HCT116 (cell line): ENCODE measurements around the gene SPATA17. TPM values are rescaled to one million over a fixed set of nuclear protein-coding genes. Genes with fewer than 3 reads are reported as not detected.

Experiments
- ATAC-seq: fragments of 200-7000 bp; cut with Tn5 transposase; 2 replicates; pipeline ENCODE4 v1.9.1; 2020; ENCODE audit warnings: mild to moderate bottlenecking, moderate library complexity
- BruUV-seq: library from RNA; stranded (reverse); fragments of 400-500 nt; replicated peaks from 2 replicates; lab custom pipeline; 2021; lab: Mats Ljungman, UMichigan
- CTCF ChIA-PET: fragments of 300-600 bp; sonication (Branson Sonifier 250); formaldehyde crosslinking; loops from one replicate; lab custom pipeline; 2021; ENCODE audit warnings: antibody characterized with exemption; lab: Charles Lee
- POLR2A ChIA-PET: fragments of 300-600, 350-600 bp; sonication (Branson Sonifier 250); formaldehyde crosslinking; loops from one replicate; lab custom pipeline; 2021; ENCODE audit warnings: antibody characterized with exemption; lab: Charles Lee
- RAD21 ChIA-PET, 2 experiments: fragments of 300-600 bp; sonication (Branson Sonifier 250); formaldehyde crosslinking; loops; one replicate each; lab custom pipeline; 2023; ENCODE audit warnings: low total read pairs in 2 of 2; ENCODE audit not compliant: uncharacterized antibody in 2 of 2, unreplicated experiment in 2 of 2, low non-redundant PET in 1 of 2; lab: Charles Lee
- DNase-seq: peaks from one replicate; pipeline ENCODE4 v3.0.0-alpha.2; 2010; ENCODE audit warnings: low read depth, low spot score
- H2AFZ ChIP-seq: fragments of 200-600 bp; shearing (Covaris generic), sonication (generic); 2 replicates; pipeline ENCODE4 v1.6.1; 2017; ENCODE audit warnings: low read depth, mixed run types, mixed read lengths, antibody characterized with exemption, low read length; ENCODE audit not compliant: poor library complexity, severe bottlenecking
- H3K27ac ChIP-seq: 2 replicates; pipeline ENCODE4 v1.5.1; 2012; ENCODE audit warnings: low read depth, low read length
- H3K27me3 ChIP-seq: fragments of 200-600 bp; sonication (generic); 2 replicates; pipeline ENCODE4 v1.6.1; 2016; ENCODE audit warnings: mixed run types, low read length, mixed read lengths; ENCODE audit not compliant: insufficient read depth
- H3K36me3 ChIP-seq, 2 experiments: fragments of 200-500 bp in 1 of 2; fragments of 200-600 bp in 1 of 2; sonication (Bioruptor generic) in 1 of 2; sonication (generic) in 1 of 2; 2 replicates each; pipeline versions ENCODE4 v1.5.1 to v1.6.1; 2014 to 2016; ENCODE audit warnings: low read length in 2 of 2, inconsistent platforms in 1 of 2, mixed read lengths in 1 of 2, mixed run types in 1 of 2; ENCODE audit not compliant: insufficient read depth in 2 of 2, control insufficient read depth in 1 of 2
- H3K4me1 ChIP-seq, 2 experiments: fragments of 200-600 bp in 1 of 2; sonication (generic) in 1 of 2; 2 replicates each; pipeline versions ENCODE4 v1.5.1 to v1.6.1; 2012 to 2017; ENCODE audit warnings: low read length in 2 of 2, inconsistent platforms in 1 of 2, mild to moderate bottlenecking in 1 of 2, mixed read lengths in 1 of 2, mixed run types in 1 of 2, moderate library complexity in 1 of 2; ENCODE audit not compliant: insufficient read depth in 2 of 2, control insufficient read depth in 1 of 2
- H3K4me2 ChIP-seq: fragments of 200-600 bp; sonication (generic); 2 replicates; pipeline ENCODE4 v1.6.1; 2017; ENCODE audit warnings: mixed run types, low read length, mixed read lengths
- H3K4me3 ChIP-seq, 2 experiments: fragments of 200-600 bp in 1 of 2; sonication (generic) in 1 of 2; replicated peaks in 1 of 2; 2 replicates each; pipeline ENCODE4 v1.5.1; 2011 to 2016; ENCODE audit warnings: low read length in 2 of 2, control low read depth in 1 of 2, low read depth in 1 of 2, mild to moderate bottlenecking in 1 of 2, mixed read lengths in 1 of 2, mixed run types in 1 of 2
- H3K79me2 ChIP-seq: fragments of 200-600 bp; sonication (generic); 2 replicates; pipeline ENCODE4 v1.6.1; 2017; ENCODE audit warnings: mild to moderate bottlenecking, mixed run types, low read length, moderate library complexity, mixed read lengths; ENCODE audit not compliant: insufficient read depth
- H3K9ac ChIP-seq: fragments of 200-600 bp; sonication (generic); 2 replicates; pipeline ENCODE4 v1.6.1; 2016; ENCODE audit warnings: low read length, mixed read lengths
- H3K9me2 ChIP-seq: fragments of 200-600 bp; sonication (generic), shearing (Covaris generic); 2 replicates; pipeline ENCODE4 v1.6.1; 2017; ENCODE audit warnings: mixed run types, mild to moderate bottlenecking, moderate library complexity; ENCODE audit not compliant: insufficient read depth
- H3K9me3 ChIP-seq, 2 experiments: fragments of 200-500 bp in 1 of 2; fragments of 200-600 bp in 1 of 2; sonication (Bioruptor generic) in 1 of 2; sonication (generic) in 1 of 2; 2 replicates each; pipeline ENCODE4 v1.6.1; 2014 to 2017; ENCODE audit warnings: low read length in 2 of 2, mixed read lengths in 2 of 2, inconsistent platforms in 1 of 2, low read depth in 1 of 2, mild to moderate bottlenecking in 1 of 2, mixed run types in 1 of 2, moderate library complexity in 1 of 2; ENCODE audit not compliant: control insufficient read depth in 1 of 2, insufficient read depth in 1 of 2
- H4K20me1 ChIP-seq: fragments of 200-600 bp; sonication (generic), shearing (Covaris generic); 2 replicates; pipeline ENCODE4 v1.6.1; 2017; ENCODE audit warnings: mixed run types, mild to moderate bottlenecking, moderate library complexity; ENCODE audit not compliant: insufficient read depth
- ATF3 ChIP-seq: IDR thresholded peaks from 2 replicates; pipeline ENCODE4 v1.6.1; 2012
- CEBPB ChIP-seq: IDR thresholded peaks from 2 replicates; pipeline ENCODE4 v1.6.1; 2012; ENCODE audit warnings: low read depth
- EGR1 ChIP-seq: IDR thresholded peaks from 2 replicates; pipeline ENCODE4 v1.6.1; 2012; ENCODE audit warnings: low read depth
- ELF1 ChIP-seq: IDR thresholded peaks from 2 replicates; pipeline ENCODE4 v1.6.1; 2012; ENCODE audit warnings: low read depth, borderline replicate concordance
- EZH2 ChIP-seq: fragments of 200-600 bp; sonication (generic); IDR thresholded peaks from 2 replicates; pipeline ENCODE4 v1.6.1; 2017; ENCODE audit warnings: antibody characterized with exemption, mixed run types
- FOSL1 ChIP-seq: IDR thresholded peaks from 2 replicates; pipeline ENCODE4 v1.6.1; 2012; ENCODE audit warnings: low read depth
- JUND ChIP-seq: IDR thresholded peaks from 2 replicates; pipeline ENCODE4 v1.6.1; 2012
- MAX ChIP-seq: IDR thresholded peaks from 2 replicates; pipeline ENCODE4 v1.6.1; 2012
- POLR2AphosphoS5 ChIP-seq: IDR thresholded peaks from 2 replicates; pipeline ENCODE4 v1.6.1; 2011; ENCODE audit warnings: mild to moderate bottlenecking, low read depth, low read length, moderate library complexity
- REST ChIP-seq: IDR thresholded peaks from 2 replicates; pipeline ENCODE4 v1.6.1; 2012; ENCODE audit warnings: low read depth
- SP1 ChIP-seq: IDR thresholded peaks from 2 replicates; pipeline ENCODE4 v1.6.1; 2012; ENCODE audit warnings: low read depth
- SRF ChIP-seq: IDR thresholded peaks from 2 replicates; pipeline ENCODE4 v1.6.1; 2012; ENCODE audit warnings: low read depth
- TCF7L2 ChIP-seq: IDR thresholded peaks from 2 replicates; pipeline ENCODE4 v1.7.0; 2011; ENCODE audit warnings: borderline replicate concordance, inconsistent platforms; ENCODE audit not compliant: insufficient read depth, insufficient read length; ENCODE audit errors: extremely low read depth
- ZFX ChIP-seq: fragments of 450-650 bp; IDR thresholded peaks from 2 replicates; pipeline ENCODE4 v1.6.1; 2017
- ZNF274 ChIP-seq: fragments of 200-500 bp; sonication (Bioruptor generic); IDR thresholded peaks from 2 replicates; pipeline ENCODE4 v1.6.1; 2014; ENCODE audit warnings: mild to moderate bottlenecking, low read depth, low read length, inconsistent platforms
- intact Hi-C: fragments of 100-400 bp; cut with micrococcal nuclease; formaldehyde crosslinking; loops from 2 replicates; pipeline ENCODE4 v1.10.0; 2022
- total RNA-seq: library from RNA; stranded (reverse); gene quantifications from one replicate; pipeline ENCODE4 v1.2.1, GENCODE V29; 2021; ENCODE audit not compliant: unreplicated experiment

The SPATA17 gene
- total RNA-seq, 1 experiment from 2014 or later, result 2.5 TPM

- POLR2A ChIA-PET, result no interaction called here
- no peak for ATAC-seq
Observed at GRCh38 chr1:217602380-217602779, 28.8 kb upstream of the SPATA17 start.

More at GRCh38 chr1:217602380-217602779, 28.8 kb upstream of the SPATA17 start:
- H3K9me2 ChIP-seq, result no peaks in the 10 kb centered on the region
- CTCF ChIA-PET, result no interaction called here
- TF ChIP-seq EGR1 (no peak), POLR2AphosphoS5 (no peak), TCF7L2 (no peak), ATF3 (no peak), MAX (no peak), REST (no peak), FOSL1 (no peak), CEBPB (no peak), ZNF274 (no peak), JUND (no peak), EZH2 (no peak), SP1 (no peak), SRF (no peak), ZFX (no peak), ELF1 (no peak)
- TF ChIP-seq, all 23 proteins: peak for 0
- BruUV-seq, result no TSS peak
- Histone ChIP-seq H3K36me3 (0 out of 4 replicates have a peak, but pooled peaks cover 0 to 2% of the 10 kb centered on the region in 2 experiments), H4K20me1 (no peaks in the 10 kb centered on the region), H3K27me3 (no peaks in the 10 kb centered on the region), H2AFZ (no peak overlapping the region), H3K9ac (no peak overlapping the region), H3K4me3 (no peak overlapping the region), H3K4me2 (no peak overlapping the region), H3K27ac (no peak overlapping the region), H3K4me1 (no peaks in the 10 kb centered on the region), H3K9me3 (no peaks in the 10 kb centered on the region), H3K79me2 (peaks cover 11% of the 10 kb centered on the region)
- no peak for DNase-seq
- intact Hi-C loops, result no loop called here
- RAD21 ChIA-PET, result no interaction called here
